ENCODE measurements around the gene OCSTAMP.

The OCSTAMP gene

GRCh38 chr20:46520540-46520939 lies 29.9 kb downstream of the OCSTAMP start:
- FAIRE-seq (no peak), DNase-seq (ENCODE audit: insufficient read length, low spot score) (no peak)
- no peak for TF ChIP-seq CTCF (IDR thresholded peaks at IDR 0.05; ENCODE audit: insufficient read depth, missing control alignments)

- FAIRE-seq: no peak
- no peak for TF ChIP-seq CTCF (IDR thresholded peaks at IDR 0.05; ENCODE audit: insufficient read depth, missing control alignments)
Measured at GRCh38 chr20:46519471-46520068, 30.9 kb downstream of the OCSTAMP start.

GRCh38 chr20:46512943-46513844 lies 37.3 kb downstream of the OCSTAMP start, which contains the start of gene ZNF334:
Gene ZNF334, minus strand, starts transcription at chr20:46513559. Its CDS starts 1,457 bp downstream, at chr20:46512102.
- DNase-seq (ENCODE audit: insufficient read length, low spot score): peak; percentile 73
- FAIRE-seq: no peak
- TF ChIP-seq CTCF (IDR thresholded peaks at IDR 0.05; ENCODE audit: insufficient read depth, missing control alignments): no peak

More at GRCh38 chr20:46519471-46520068, 30.9 kb downstream of the OCSTAMP start:
- DNase-seq (ENCODE audit: insufficient read length, low spot score): no peak

- DNase-seq (ENCODE audit: insufficient read length, low spot score) (no peak), FAIRE-seq (no peak)
- TF ChIP-seq CTCF (IDR thresholded peaks at IDR 0.05; ENCODE audit: insufficient read depth, missing control alignments): no peak
Measured at GRCh38 chr20:46509523-46509922, 40.9 kb downstream of the OCSTAMP start.

GRCh38 chr20:46507760-46508407 lies 42.6 kb downstream of the OCSTAMP start:
- no peak for TF ChIP-seq CTCF (IDR thresholded peaks at IDR 0.05; ENCODE audit: insufficient read depth, missing control alignments)
- DNase-seq (ENCODE audit: insufficient read length, low spot score) (no peak), FAIRE-seq (no peak)

- no peak for TF ChIP-seq CTCF (IDR thresholded peaks at IDR 0.05; ENCODE audit: insufficient read depth, missing control alignments)
- no peak for DNase-seq (ENCODE audit: insufficient read length, low spot score)
- no peak for FAIRE-seq
Measured at GRCh38 chr20:46505506-46505905, 44.9 kb downstream of the OCSTAMP start.
